GM18498 (cell line): ENCODE data around the gene TADA3.

ENCODE experiments used
- ATAC-seq: cut with Tn5 transposase; IDR thresholded peaks from one replicate; pipeline ENCODE4 v1.9.1; 2021; ENCODE audit warnings: mild to moderate bottlenecking, moderate library complexity; ENCODE audit not compliant: unreplicated experiment

The TADA3 gene

GRCh38 chr3:9765865-9766264 is 26.4 kb downstream of the TADA3 start:
- no peak for ATAC-seq

GRCh38 chr3:9762871-9763270 is 29.4 kb downstream of the TADA3 start:
- ATAC-seq: no peak

GRCh38 chr3:9761919-9762318 is 30.4 kb downstream of the TADA3 start:
- ATAC-seq: no peak

- no peak for ATAC-seq
Measured at GRCh38 chr3:9760779-9761505, 31.3 kb downstream of the TADA3 start.

- no peak for ATAC-seq
Measured at GRCh38 chr3:9757427-9757826, 34.8 kb downstream of the TADA3 start.

GRCh38 chr3:9754678-9755077 is 37.6 kb downstream of the TADA3 start:
- ATAC-seq: no peak

- no peak for ATAC-seq
Measured at GRCh38 chr3:9750556-9751411, 41.5 kb downstream of the TADA3 start.

GRCh38 chr3:9749645-9750555 is 42.4 kb downstream of the TADA3 start, which contains the start of gene OGG1:
TSS of gene OGG1 (plus strand) at chr3:9749952. CDS start at chr3:9750287, 335 bp downstream.
- peak; percentile 92 for ATAC-seq

GRCh38 chr3:9749296-9749644 is 43.0 kb downstream of the TADA3 start:
- ATAC-seq: no peak

GRCh38 chr3:9748031-9748430 is 44.2 kb downstream of the TADA3 start:
- ATAC-seq: no peak

GRCh38 chr3:9747267-9747666 is 45.0 kb downstream of the TADA3 start:
- no peak for ATAC-seq

GRCh38 chr3:9746330-9746729 is 45.9 kb downstream of the TADA3 start:
- no peak for ATAC-seq

GRCh38 chr3:9745521-9745920 is 46.8 kb downstream of the TADA3 start:
- ATAC-seq: no peak

- no peak for ATAC-seq
Measured at GRCh38 chr3:9744162-9744561, 48.1 kb downstream of the TADA3 start.

GRCh38 chr3:9743548-9743947 is 48.7 kb downstream of the TADA3 start:
- ATAC-seq: no peak

GRCh38 chr3:9742560-9742959 is 49.7 kb downstream of the TADA3 start:
- ATAC-seq: no peak

- no peak for ATAC-seq
Measured at GRCh38 chr3:9739181-9739580, 53.1 kb downstream of the TADA3 start.

GRCh38 chr3:9736831-9737230 is 55.4 kb downstream of the TADA3 start:
- ATAC-seq: no peak

- ATAC-seq: no peak
Measured at GRCh38 chr3:9732740-9733115, 59.5 kb downstream of the TADA3 start.

GRCh38 chr3:9732080-9732739 is 60.1 kb downstream of the TADA3 start:
- ATAC-seq: peak; percentile 14
